GM23338 (cell line): ENCODE measurements around the gene ALKAL2. TPM values are rescaled to one million over a fixed set of nuclear protein-coding genes. Genes with fewer than 3 reads are reported as not detected.

Source experiments
- ATAC-seq: fragments of 200-7000 bp; cut with Tn5 transposase; 3 replicates; pipeline ENCODE4 v1.9.1; 2020
- DNase-seq: peaks from one replicate; pipeline ENCODE4 v3.0.0-alpha.2; 2015; ENCODE audit warnings: low spot score
- H2AFZ ChIP-seq: fragments of 200-600 bp; sonication (generic); 2 replicates; pipeline ENCODE4 v1.8.0; 2016; ENCODE audit warnings: antibody characterized with exemption, mild to moderate bottlenecking, moderate library complexity
- H3F3A ChIP-seq: fragments of 200-600 bp; sonication (generic); replicated peaks from 2 replicates; pipeline ENCODE4 v1.8.0; 2017; ENCODE audit warnings: antibody characterized with exemption, mixed run types, low read depth
- H3K27ac ChIP-seq: fragments of 200-600 bp; sonication (generic); 2 replicates; pipeline ENCODE4 v1.6.1; 2016; ENCODE audit warnings: low read depth
- H3K27me3 ChIP-seq: fragments of 200-600 bp; sonication (generic); 2 replicates; pipeline ENCODE4 v1.8.0; 2016; ENCODE audit warnings: mild to moderate bottlenecking, mixed run types, moderate library complexity; ENCODE audit not compliant: insufficient read depth
- H3K36me3 ChIP-seq: fragments of 200-600 bp; sonication (generic); 2 replicates; pipeline ENCODE4 v1.8.0; 2016; ENCODE audit warnings: mild to moderate bottlenecking; ENCODE audit not compliant: insufficient read depth
- H3K4me1 ChIP-seq: fragments of 200-600 bp; sonication (generic); 2 replicates; pipeline ENCODE4 v1.8.0; 2016; ENCODE audit warnings: mild to moderate bottlenecking, moderate library complexity; ENCODE audit not compliant: insufficient read depth
- H3K4me2 ChIP-seq: fragments of 200-600 bp; sonication (generic); 2 replicates; pipeline ENCODE4 v1.7.1; 2017; ENCODE audit warnings: mixed run types
- H3K4me3 ChIP-seq: fragments of 200-600 bp; sonication (generic); 2 replicates; pipeline ENCODE4 v1.6.1; 2016; ENCODE audit warnings: mixed run types
- H3K79me2 ChIP-seq: fragments of 200-600 bp; sonication (generic); replicated peaks from 2 replicates; pipeline ENCODE4 v1.8.0; 2017; ENCODE audit warnings: mild to moderate bottlenecking; ENCODE audit not compliant: insufficient read depth
- H3K9me2 ChIP-seq: fragments of 200-600 bp; sonication (generic); 2 replicates; pipeline ENCODE4 v1.8.0; 2017; ENCODE audit not compliant: insufficient read depth
- H4K20me1 ChIP-seq: fragments of 200-600 bp; sonication (generic); replicated peaks from 2 replicates; pipeline ENCODE4 v1.8.0; 2017; ENCODE audit warnings: mild to moderate bottlenecking; ENCODE audit not compliant: insufficient read depth
- H3K27ac Mint-ChIP-seq: 2 replicates; pipeline ENCODE4 v1.8.0; 2020; ENCODE audit warnings: inconsistent platforms, mild to moderate bottlenecking, moderate library complexity, mixed read lengths
- H3K27me3 Mint-ChIP-seq: 3 replicates; pipeline ENCODE4 v1.8.0; 2022; ENCODE audit warnings: low read depth, mild to moderate bottlenecking, moderate library complexity, mixed read lengths, inconsistent platforms; ENCODE audit not compliant: insufficient read depth, poor library complexity
- H3K36me3 Mint-ChIP-seq: 3 replicates; pipeline ENCODE4 v1.8.0; 2021; ENCODE audit warnings: low read depth, mild to moderate bottlenecking, inconsistent platforms, moderate library complexity, mixed read lengths
- H3K4me1 Mint-ChIP-seq: 3 replicates; pipeline ENCODE4 v1.8.0; 2020; ENCODE audit warnings: mild to moderate bottlenecking, inconsistent platforms, mixed read lengths
- H3K4me3 Mint-ChIP-seq: 3 replicates; pipeline ENCODE4 v1.8.0; 2021; ENCODE audit warnings: moderate library complexity, mild to moderate bottlenecking, inconsistent platforms, mixed read lengths
- H3K9me3 Mint-ChIP-seq: 3 replicates; pipeline ENCODE4 v1.8.0; 2020; ENCODE audit warnings: moderate library complexity, mild to moderate bottlenecking, inconsistent platforms, mixed read lengths
- CREB1 ChIP-seq: fragments of 250-450 bp; sonication (Bioruptor Pico); IDR thresholded peaks from 2 replicates; pipeline ENCODE4 v1.5.0; 2020; ENCODE audit warnings: low read depth, mild to moderate bottlenecking, moderate library complexity
- EZH2 ChIP-seq: fragments of 200-600 bp; sonication (generic); IDR thresholded peaks from one replicate; pipeline ENCODE4 v1.8.0; 2017; ENCODE audit warnings: antibody characterized with exemption, mild to moderate bottlenecking, low read depth; ENCODE audit not compliant: unreplicated experiment
- EZH2phosphoT487 ChIP-seq: fragments of 200-600 bp; sonication (generic); IDR thresholded peaks from one replicate; pipeline ENCODE4 v1.8.1; 2018; ENCODE audit warnings: antibody characterized with exemption; ENCODE audit not compliant: unreplicated experiment
- JUNB ChIP-seq: IDR thresholded peaks from one replicate; pipeline ENCODE4 v1.6.1; 2016; ENCODE audit warnings: antibody characterized with exemption; ENCODE audit not compliant: unreplicated experiment
- NANOG ChIP-seq: IDR thresholded peaks from 2 replicates; pipeline ENCODE4 v1.6.1; 2016; ENCODE audit warnings: antibody characterized with exemption, borderline replicate concordance
- POLR2AphosphoS5 ChIP-seq: IDR thresholded peaks from 2 replicates; pipeline ENCODE4 v1.6.1; 2016; ENCODE audit warnings: antibody characterized with exemption, low read depth
- STAT1 ChIP-seq: IDR thresholded peaks from one replicate; pipeline ENCODE4 v1.6.1; 2016; ENCODE audit warnings: antibody characterized with exemption; ENCODE audit not compliant: unreplicated experiment
- ZNF114 ChIP-seq: fragments of 250-450 bp; sonication (Bioruptor Pico); IDR thresholded peaks from 2 replicates; pipeline ENCODE4 v1.5.0; 2020; ENCODE audit warnings: mild to moderate bottlenecking, moderate library complexity
- ZNF331 ChIP-seq: fragments of 250-450 bp; sonication (Bioruptor Pico); IDR thresholded peaks from 2 replicates; pipeline ENCODE4 v1.5.0; 2020; ENCODE audit warnings: low read depth, mild to moderate bottlenecking, moderate library complexity
- polyA plus RNA-seq: library from polyadenylated mRNA; unstranded; fragments of >200 nt; fragmentation: Nextera tagmentation; extraction: Ambion mirVana; gene quantifications from 2 replicates; pipeline ENCODE4 v1.2.1, GENCODE V29; 2016
- total RNA-seq: library from RNA; depleted of rRNA; stranded (reverse); fragments of >200 nt; shearing (Covaris generic); gene quantifications from 2 replicates; pipeline ENCODE4 v1.2.3, GENCODE V29; 2014
- TF ChIP-seq, protein P1 (sequence below), 2 experiments: fragments of 200-600 bp in 1 of 2; sonication (generic) in 1 of 2; conservative IDR thresholded peaks; 2 replicates each; pipeline versions ENCODE4 v1.5.1 to v1.6.1; 2016 to 2017; ENCODE audit warnings: antibody characterized with exemption in 2 of 2, low read depth in 2 of 2, mild to moderate bottlenecking in 2 of 2, moderate library complexity in 1 of 2
- TF ChIP-seq, protein P2 (sequence below): IDR thresholded peaks from one replicate; pipeline ENCODE4 v1.6.1; 2018; ENCODE audit warnings: antibody characterized with exemption; ENCODE audit not compliant: unreplicated experiment
- TF ChIP-seq, protein P3 (sequence below): IDR thresholded peaks from 2 replicates; pipeline ENCODE4 v1.6.1; 2016; ENCODE audit warnings: antibody characterized with exemption
- TF ChIP-seq, protein P4 (sequence below): fragments of 250-450 bp; sonication (Bioruptor Pico); IDR thresholded peaks from 2 replicates; pipeline ENCODE4 v1.5.0; 2020; ENCODE audit warnings: mild to moderate bottlenecking, moderate library complexity

The ALKAL2 gene
- total and polyA plus RNA-seq, 2 experiments from 2014 or later, result 6.4 to 12.1 TPM

DNA sequence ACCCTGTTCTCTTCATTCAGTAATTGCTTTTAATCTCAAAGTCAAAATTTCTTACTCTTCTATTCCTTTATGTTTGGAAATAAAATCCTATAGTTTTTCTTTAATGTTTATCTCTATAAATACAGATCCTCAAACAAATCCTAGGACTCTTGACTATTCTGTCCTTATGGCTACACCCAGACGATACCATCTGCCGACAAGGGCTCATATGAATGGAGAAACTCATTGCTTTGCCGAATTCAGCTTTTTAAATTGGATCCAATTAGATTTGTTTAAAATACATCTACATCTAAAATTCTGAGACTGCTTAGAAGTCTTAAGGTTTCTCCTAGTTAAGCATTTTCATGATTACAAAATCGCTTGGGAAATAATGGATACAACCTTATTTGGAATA lies 9.0 kb downstream of the ALKAL2 start:
- H3K9me3 Mint-ChIP-seq, result no peaks in the 10 kb centered on the region
- H3K79me2 ChIP-seq, result peaks cover 53% of the 10 kb centered on the region
- TF ChIP-seq, protein P1, sequence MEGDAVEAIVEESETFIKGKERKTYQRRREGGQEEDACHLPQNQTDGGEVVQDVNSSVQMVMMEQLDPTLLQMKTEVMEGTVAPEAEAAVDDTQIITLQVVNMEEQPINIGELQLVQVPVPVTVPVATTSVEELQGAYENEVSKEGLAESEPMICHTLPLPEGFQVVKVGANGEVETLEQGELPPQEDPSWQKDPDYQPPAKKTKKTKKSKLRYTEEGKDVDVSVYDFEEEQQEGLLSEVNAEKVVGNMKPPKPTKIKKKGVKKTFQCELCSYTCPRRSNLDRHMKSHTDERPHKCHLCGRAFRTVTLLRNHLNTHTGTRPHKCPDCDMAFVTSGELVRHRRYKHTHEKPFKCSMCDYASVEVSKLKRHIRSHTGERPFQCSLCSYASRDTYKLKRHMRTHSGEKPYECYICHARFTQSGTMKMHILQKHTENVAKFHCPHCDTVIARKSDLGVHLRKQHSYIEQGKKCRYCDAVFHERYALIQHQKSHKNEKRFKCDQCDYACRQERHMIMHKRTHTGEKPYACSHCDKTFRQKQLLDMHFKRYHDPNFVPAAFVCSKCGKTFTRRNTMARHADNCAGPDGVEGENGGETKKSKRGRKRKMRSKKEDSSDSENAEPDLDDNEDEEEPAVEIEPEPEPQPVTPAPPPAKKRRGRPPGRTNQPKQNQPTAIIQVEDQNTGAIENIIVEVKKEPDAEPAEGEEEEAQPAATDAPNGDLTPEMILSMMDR (conservative IDR thresholded peaks at IDR 0.05; ENCODE audit: low read depth in 2 of 2), result no peak
- TF ChIP-seq EZH2, result no peak
- no peak for TF ChIP-seq NANOG
- no peak for TF ChIP-seq JUNB
- TF ChIP-seq POLR2AphosphoS5, result no peak
- no peak for TF ChIP-seq ZNF331 (CRISPR knock-in tag)
- TF ChIP-seq EZH2phosphoT487, result no peak
- TF ChIP-seq, protein P2, sequence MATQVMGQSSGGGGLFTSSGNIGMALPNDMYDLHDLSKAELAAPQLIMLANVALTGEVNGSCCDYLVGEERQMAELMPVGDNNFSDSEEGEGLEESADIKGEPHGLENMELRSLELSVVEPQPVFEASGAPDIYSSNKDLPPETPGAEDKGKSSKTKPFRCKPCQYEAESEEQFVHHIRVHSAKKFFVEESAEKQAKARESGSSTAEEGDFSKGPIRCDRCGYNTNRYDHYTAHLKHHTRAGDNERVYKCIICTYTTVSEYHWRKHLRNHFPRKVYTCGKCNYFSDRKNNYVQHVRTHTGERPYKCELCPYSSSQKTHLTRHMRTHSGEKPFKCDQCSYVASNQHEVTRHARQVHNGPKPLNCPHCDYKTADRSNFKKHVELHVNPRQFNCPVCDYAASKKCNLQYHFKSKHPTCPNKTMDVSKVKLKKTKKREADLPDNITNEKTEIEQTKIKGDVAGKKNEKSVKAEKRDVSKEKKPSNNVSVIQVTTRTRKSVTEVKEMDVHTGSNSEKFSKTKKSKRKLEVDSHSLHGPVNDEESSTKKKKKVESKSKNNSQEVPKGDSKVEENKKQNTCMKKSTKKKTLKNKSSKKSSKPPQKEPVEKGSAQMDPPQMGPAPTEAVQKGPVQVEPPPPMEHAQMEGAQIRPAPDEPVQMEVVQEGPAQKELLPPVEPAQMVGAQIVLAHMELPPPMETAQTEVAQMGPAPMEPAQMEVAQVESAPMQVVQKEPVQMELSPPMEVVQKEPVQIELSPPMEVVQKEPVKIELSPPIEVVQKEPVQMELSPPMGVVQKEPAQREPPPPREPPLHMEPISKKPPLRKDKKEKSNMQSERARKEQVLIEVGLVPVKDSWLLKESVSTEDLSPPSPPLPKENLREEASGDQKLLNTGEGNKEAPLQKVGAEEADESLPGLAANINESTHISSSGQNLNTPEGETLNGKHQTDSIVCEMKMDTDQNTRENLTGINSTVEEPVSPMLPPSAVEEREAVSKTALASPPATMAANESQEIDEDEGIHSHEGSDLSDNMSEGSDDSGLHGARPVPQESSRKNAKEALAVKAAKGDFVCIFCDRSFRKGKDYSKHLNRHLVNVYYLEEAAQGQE, result no peak
- TF ChIP-seq, protein P3, sequence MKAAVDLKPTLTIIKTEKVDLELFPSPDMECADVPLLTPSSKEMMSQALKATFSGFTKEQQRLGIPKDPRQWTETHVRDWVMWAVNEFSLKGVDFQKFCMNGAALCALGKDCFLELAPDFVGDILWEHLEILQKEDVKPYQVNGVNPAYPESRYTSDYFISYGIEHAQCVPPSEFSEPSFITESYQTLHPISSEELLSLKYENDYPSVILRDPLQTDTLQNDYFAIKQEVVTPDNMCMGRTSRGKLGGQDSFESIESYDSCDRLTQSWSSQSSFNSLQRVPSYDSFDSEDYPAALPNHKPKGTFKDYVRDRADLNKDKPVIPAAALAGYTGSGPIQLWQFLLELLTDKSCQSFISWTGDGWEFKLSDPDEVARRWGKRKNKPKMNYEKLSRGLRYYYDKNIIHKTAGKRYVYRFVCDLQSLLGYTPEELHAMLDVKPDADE, result no peak
- TF ChIP-seq, protein P4, sequence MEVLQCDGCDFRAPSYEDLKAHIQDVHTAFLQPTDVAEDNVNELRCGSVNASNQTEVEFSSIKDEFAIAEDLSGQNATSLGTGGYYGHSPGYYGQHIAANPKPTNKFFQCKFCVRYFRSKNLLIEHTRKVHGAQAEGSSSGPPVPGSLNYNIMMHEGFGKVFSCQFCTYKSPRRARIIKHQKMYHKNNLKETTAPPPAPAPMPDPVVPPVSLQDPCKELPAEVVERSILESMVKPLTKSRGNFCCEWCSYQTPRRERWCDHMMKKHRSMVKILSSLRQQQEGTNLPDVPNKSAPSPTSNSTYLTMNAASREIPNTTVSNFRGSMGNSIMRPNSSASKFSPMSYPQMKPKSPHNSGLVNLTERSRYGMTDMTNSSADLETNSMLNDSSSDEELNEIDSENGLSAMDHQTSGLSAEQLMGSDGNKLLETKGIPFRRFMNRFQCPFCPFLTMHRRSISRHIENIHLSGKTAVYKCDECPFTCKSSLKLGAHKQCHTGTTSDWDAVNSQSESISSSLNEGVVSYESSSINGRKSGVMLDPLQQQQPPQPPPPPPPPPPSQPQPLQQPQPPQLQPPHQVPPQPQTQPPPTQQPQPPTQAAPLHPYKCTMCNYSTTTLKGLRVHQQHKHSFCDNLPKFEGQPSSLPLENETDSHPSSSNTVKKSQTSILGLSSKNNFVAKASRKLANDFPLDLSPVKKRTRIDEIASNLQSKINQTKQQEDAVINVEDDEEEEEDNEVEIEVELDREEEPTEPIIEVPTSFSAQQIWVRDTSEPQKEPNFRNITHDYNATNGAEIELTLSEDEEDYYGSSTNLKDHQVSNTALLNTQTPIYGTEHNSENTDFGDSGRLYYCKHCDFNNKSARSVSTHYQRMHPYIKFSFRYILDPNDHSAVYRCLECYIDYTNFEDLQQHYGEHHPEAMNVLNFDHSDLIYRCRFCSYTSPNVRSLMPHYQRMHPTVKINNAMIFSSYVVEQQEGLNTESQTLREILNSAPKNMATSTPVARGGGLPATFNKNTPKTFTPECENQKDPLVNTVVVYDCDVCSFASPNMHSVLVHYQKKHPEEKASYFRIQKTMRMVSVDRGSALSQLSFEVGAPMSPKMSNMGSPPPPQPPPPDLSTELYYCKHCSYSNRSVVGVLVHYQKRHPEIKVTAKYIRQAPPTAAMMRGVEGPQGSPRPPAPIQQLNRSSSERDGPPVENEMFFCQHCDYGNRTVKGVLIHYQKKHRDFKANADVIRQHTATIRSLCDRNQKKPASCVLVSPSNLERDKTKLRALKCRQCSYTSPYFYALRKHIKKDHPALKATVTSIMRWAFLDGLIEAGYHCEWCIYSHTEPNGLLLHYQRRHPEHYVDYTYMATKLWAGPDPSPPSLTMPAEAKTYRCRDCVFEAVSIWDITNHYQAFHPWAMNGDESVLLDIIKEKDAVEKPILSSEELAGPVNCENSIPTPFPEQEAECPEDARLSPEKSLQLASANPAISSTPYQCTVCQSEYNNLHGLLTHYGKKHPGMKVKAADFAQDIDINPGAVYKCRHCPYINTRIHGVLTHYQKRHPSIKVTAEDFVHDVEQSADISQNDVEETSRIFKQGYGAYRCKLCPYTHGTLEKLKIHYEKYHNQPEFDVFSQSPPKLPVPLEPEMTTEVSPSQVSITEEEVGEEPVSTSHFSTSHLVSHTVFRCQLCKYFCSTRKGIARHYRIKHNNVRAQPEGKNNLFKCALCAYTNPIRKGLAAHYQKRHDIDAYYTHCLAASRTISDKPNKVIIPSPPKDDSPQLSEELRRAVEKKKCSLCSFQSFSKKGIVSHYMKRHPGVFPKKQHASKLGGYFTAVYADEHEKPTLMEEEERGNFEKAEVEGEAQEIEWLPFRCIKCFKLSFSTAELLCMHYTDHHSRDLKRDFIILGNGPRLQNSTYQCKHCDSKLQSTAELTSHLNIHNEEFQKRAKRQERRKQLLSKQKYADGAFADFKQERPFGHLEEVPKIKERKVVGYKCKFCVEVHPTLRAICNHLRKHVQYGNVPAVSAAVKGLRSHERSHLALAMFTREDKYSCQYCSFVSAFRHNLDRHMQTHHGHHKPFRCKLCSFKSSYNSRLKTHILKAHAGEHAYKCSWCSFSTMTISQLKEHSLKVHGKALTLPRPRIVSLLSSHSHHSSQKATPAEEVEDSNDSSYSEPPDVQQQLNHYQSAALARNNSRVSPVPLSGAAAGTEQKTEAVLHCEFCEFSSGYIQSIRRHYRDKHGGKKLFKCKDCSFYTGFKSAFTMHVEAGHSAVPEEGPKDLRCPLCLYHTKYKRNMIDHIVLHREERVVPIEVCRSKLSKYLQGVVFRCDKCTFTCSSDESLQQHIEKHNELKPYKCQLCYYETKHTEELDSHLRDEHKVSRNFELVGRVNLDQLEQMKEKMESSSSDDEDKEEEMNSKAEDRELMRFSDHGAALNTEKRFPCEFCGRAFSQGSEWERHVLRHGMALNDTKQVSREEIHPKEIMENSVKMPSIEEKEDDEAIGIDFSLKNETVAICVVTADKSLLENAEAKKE (CRISPR knock-in tag), result no peak
- no peak for TF ChIP-seq CREB1 (CRISPR knock-in tag)
- TF ChIP-seq STAT1, result no peak
- no peak for TF ChIP-seq ZNF114 (CRISPR knock-in tag)
- no peaks in the 10 kb centered on the region for H3K9me2 ChIP-seq
- H3K4me1 Mint-ChIP-seq, result peaks cover 11% of the 10 kb centered on the region
- peaks cover 4% of the 10 kb centered on the region for H3K27me3 Mint-ChIP-seq
- no peak for DNase-seq
- H3K36me3 Mint-ChIP-seq, result peaks cover 63% of the 10 kb centered on the region
- no peak overlapping the region for H3K27ac Mint-ChIP-seq
- H2AFZ ChIP-seq, result no peak overlapping the region
- no peak for ATAC-seq
- peaks cover 36% of the 10 kb centered on the region for H3K36me3 ChIP-seq
- H3K4me3 Mint-ChIP-seq, result no peak overlapping the region
- H3K27me3 ChIP-seq, result no peaks in the 10 kb centered on the region
- H4K20me1 ChIP-seq, result peaks cover 28% of the 10 kb centered on the region
- H3K27ac ChIP-seq, result no peak overlapping the region
- H3K4me3 ChIP-seq, result no peak overlapping the region
- H3K4me2 ChIP-seq, result no peak overlapping the region
- H3K4me1 ChIP-seq, result peaks cover 13% of the 10 kb centered on the region
- peaks cover 4% of the 10 kb centered on the region; the same call in 1 of the 2 replicates for H3F3A ChIP-seq
